HL-60 (cell line): ENCODE measurements around the gene TMEM263.

Experiments used
- DNase-seq, 2 experiments: peaks; one replicate each; pipeline ENCODE4 v3.0.0-alpha.2; 2010 to 2020; ENCODE audit warnings: low read depth in 1 of 2, low spot score in 1 of 2
- H3K27ac ChIP-seq: fragments of 250-450 bp; sonication (Bioruptor Pico); replicated peaks from 2 replicates; pipeline ENCODE4 v1.5.1; 2020; ENCODE audit warnings: mild to moderate bottlenecking, moderate library complexity
- H3K27me3 ChIP-seq: fragments of 250-450 bp; sonication (Bioruptor Pico); 2 replicates; pipeline ENCODE4 v1.5.1; 2021; ENCODE audit warnings: mild to moderate bottlenecking, moderate library complexity; ENCODE audit not compliant: insufficient read depth, poor library complexity, severe bottlenecking
- H3K4me3 ChIP-seq: replicated peaks from 2 replicates; pipeline ENCODE4 v1.5.1; 2011; ENCODE audit warnings: mild to moderate bottlenecking, control low read depth, low read length; ENCODE audit not compliant: insufficient read depth
- CTCF ChIP-seq: IDR thresholded peaks from one replicate; pipeline ENCODE4 v1.5.1; 2011; ENCODE audit warnings: low read length, control low read depth, inconsistent platforms; ENCODE audit not compliant: insufficient read depth
- GABPA ChIP-seq: IDR thresholded peaks from 2 replicates; pipeline ENCODE4 v1.6.1; 2012; ENCODE audit warnings: low read depth
- POLR2AphosphoS5 ChIP-seq: IDR thresholded peaks from 2 replicates; pipeline ENCODE4 v1.6.1; 2012; ENCODE audit warnings: low read depth
- REST ChIP-seq: IDR thresholded peaks from 2 replicates; pipeline ENCODE4 v1.6.1; 2012; ENCODE audit warnings: low read depth; ENCODE audit not compliant: insufficient replicate concordance
- SPI1 ChIP-seq: IDR thresholded peaks from 2 replicates; pipeline ENCODE4 v1.6.1; 2012; ENCODE audit warnings: low read depth, mild to moderate bottlenecking, borderline replicate concordance
- long read RNA-seq: library from polyadenylated mRNA; unstranded; transcript quantifications from one replicate; pipeline ENCODE4 v2.0.0, GENCODE V29; 2020

The TMEM263 gene
- long read RNA-seq, result 0 reads

GRCh38 chr12:106955377-106956047 is at the start of gene TMEM263:
TMEM263 (plus strand) TSS chr12:106955907; CDS start chr12:106967117, 11,210 bp downstream.
- peaks cover 41% of the 10 kb centered on the region for H3K27me3 ChIP-seq
- peak in 1 of 2 experiments; percentile 12 for DNase-seq
- TF ChIP-seq SPI1 (no peak), GABPA (no peak), POLR2AphosphoS5 (no peak), CTCF (no peak), REST (no peak)
- no peak within 1 kb of the TSS for H3K27ac ChIP-seq
- peak within 1 kb of the TSS; percentile 46 for H3K4me3 ChIP-seq

GRCh38 chr12:106906715-106907114 is 49.0 kb upstream of the TMEM263 start:
- no peak for TF ChIP-seq REST
- TF ChIP-seq SPI1, result no peak
- TF ChIP-seq POLR2AphosphoS5, result no peak
- TF ChIP-seq GABPA, result no peak
- TF ChIP-seq CTCF, result no peak
- H3K4me3 ChIP-seq, result no peak overlapping the region
- no peak for DNase-seq
- H3K27me3 ChIP-seq, result peaks cover 73% of the 10 kb centered on the region
- no peak overlapping the region for H3K27ac ChIP-seq

GRCh38 chr12:106907411-106907810 is 48.3 kb upstream of the TMEM263 start:
- Histone ChIP-seq H3K27ac (no peak overlapping the region), H3K27me3 (peaks cover 73% of the 10 kb centered on the region), H3K4me3 (no peak overlapping the region)
- TF ChIP-seq GABPA (no peak), REST (no peak), CTCF (no peak), SPI1 (no peak), POLR2AphosphoS5 (no peak)
- no peak for DNase-seq
